Left renal cortex interstitium (tissue), 4 donors: ENCODE data around the gene KRT10. TPM values are rescaled to one million over a fixed set of nuclear protein-coding genes. Genes with fewer than 3 reads are reported as not detected.
"Not testable (repeated sequence)": the region's sequence is repeated elsewhere in the genome, so short reads cannot be mapped to it uniquely, and the experiment has no call there.

Source experiments
- DNase-seq, 4 donors: peaks; one replicate each; pipeline ENCODE4 v3.0.0-alpha.2; 2013; ENCODE audit warnings: low read depth in 4 of 4, low spot score in 2 of 4, missing footprints in 1 of 4
- polyA plus RNA-seq, 4 donors: library from polyadenylated mRNA; unstranded; fragments of 120-200 nt; gene quantifications; one replicate each; pipeline ENCODE4 v1.2.1, GENCODE V29; 2013; ENCODE audit not compliant: insufficient read length in 4 of 4

Gene KRT10
- 10 to 100 TPM; 41.1 to 72.4 (median 42.9) TPM for polyA plus RNA-seq

GRCh38 chr17:40822132-40822812 lies at the start of gene KRT10:
Gene KRT10, minus strand, starts transcription at chr17:40822614. Its CDS starts 29 bp downstream, at chr17:40822585.
- DNase-seq: no peak

GRCh38 chr17:40871316-40871715 lies 48.9 kb upstream of the KRT10 start:
- DNase-seq: no peak

- DNase-seq: no peak
Measured at GRCh38 chr17:40870136-40870535, 47.7 kb upstream of the KRT10 start.

GRCh38 chr17:40866838-40867237 lies 44.4 kb upstream of the KRT10 start, which contains the start of gene KRT12:
Gene KRT12, minus strand, starts transcription at chr17:40867223. Its CDS starts 37 bp downstream, at chr17:40867186.
- no peak for DNase-seq

- no peak for DNase-seq
Measured at GRCh38 chr17:40864661-40865390, 42.4 kb upstream of the KRT10 start.

- peak in 1 of 4 donors; percentile 15 for DNase-seq
Measured at GRCh38 chr17:40862985-40863733, 40.7 kb upstream of the KRT10 start.

GRCh38 chr17:40859536-40859935 lies 37.1 kb upstream of the KRT10 start:
- no peak for DNase-seq

GRCh38 chr17:40858667-40859066 lies 36.3 kb upstream of the KRT10 start:
- not testable (repeated sequence) for DNase-seq

- no peak for DNase-seq
Measured at GRCh38 chr17:40857535-40857934, 35.1 kb upstream of the KRT10 start.

GRCh38 chr17:40854175-40854814 lies 31.9 kb upstream of the KRT10 start:
- no peak for DNase-seq

- DNase-seq: no peak
Measured at GRCh38 chr17:40852364-40852763, 29.9 kb upstream of the KRT10 start.

- no peak for DNase-seq
Measured at GRCh38 chr17:40850293-40850972, 28.0 kb upstream of the KRT10 start.

GRCh38 chr17:40849723-40850122 lies 27.3 kb upstream of the KRT10 start:
- no peak for DNase-seq

GRCh38 chr17:40848583-40849235 lies 26.3 kb upstream of the KRT10 start:
- DNase-seq: no peak

- DNase-seq: no peak
Measured at GRCh38 chr17:40846515-40847144, 24.2 kb upstream of the KRT10 start.

- DNase-seq: no peak
Measured at GRCh38 chr17:40844671-40845107, 22.3 kb upstream of the KRT10 start.

- no peak for DNase-seq
Measured at GRCh38 chr17:40843242-40843641, 20.8 kb upstream of the KRT10 start.

GRCh38 chr17:40841246-40841645 lies 18.8 kb upstream of the KRT10 start:
- DNase-seq: no peak

- no peak for DNase-seq
Measured at GRCh38 chr17:40839194-40839593, 16.8 kb upstream of the KRT10 start.
